C4-2B (cell line): ENCODE measurements around the gene ATP1A3.

Experiments used
- CTCF ChIP-seq: fragments of 450-650 bp; conservative IDR thresholded peaks from 2 replicates; pipeline ENCODE4 v1.5.1; 2017; ENCODE audit warnings: mild to moderate bottlenecking
- ZFX ChIP-seq: fragments of 450-650 bp; IDR thresholded peaks from 2 replicates; pipeline ENCODE4 v1.6.1; 2017

GRCh38 chr19:41936416-41936850 is 57.6 kb downstream of the ATP1A3 start:
- TF ChIP-seq CTCF (no peak), ZFX (no peak)
